Kidney (tissue), 14 donors: ENCODE measurements around the gene RFC5. TPM values are rescaled to one million over a fixed set of nuclear protein-coding genes. Genes with fewer than 3 reads are reported as not detected.

Source experiments
- DNase-seq, 5 donors: peaks; one replicate each; pipeline ENCODE4 v3.0.0-alpha.2; 2013 to 2020
- FAIRE-seq: peaks from 2 replicates; lab custom pipeline; 2012; peaks lifted over from hg19 to GRCh38; lab: Jason Lieb, UNC
- H3K27ac ChIP-seq, 2 donors: one replicate each; pipeline ENCODE4 v1.7.0; 2013; ENCODE audit warnings: low read depth in 2 of 2, low read length in 2 of 2, inconsistent platforms in 1 of 2
- H3K27me3 ChIP-seq: one replicate; pipeline ENCODE4 v1.7.1; 2013; ENCODE audit warnings: low read length, inconsistent platforms; ENCODE audit not compliant: control insufficient read depth, insufficient read depth
- H3K36me3 ChIP-seq, 3 donors: one replicate each; pipeline versions ENCODE4 v1.7.0 to v1.7.1; 2013; ENCODE audit warnings: low read length in 3 of 3, control low read depth in 1 of 3, inconsistent platforms in 1 of 3; ENCODE audit not compliant: insufficient read depth in 3 of 3, control insufficient read depth in 2 of 3
- H3K4me1 ChIP-seq, 3 donors: one replicate each; pipeline versions ENCODE4 v1.7.0 to v1.7.1; 2013; ENCODE audit warnings: low read length in 3 of 3, inconsistent platforms in 1 of 3, low read depth in 1 of 3; ENCODE audit not compliant: control insufficient read depth in 2 of 3, insufficient read depth in 2 of 3
- H3K4me3 ChIP-seq, 3 donors: one replicate each; pipeline versions ENCODE4 v1.7.0 to v1.8.1; 2013; ENCODE audit warnings: low read length in 3 of 3, control low read depth in 1 of 3, inconsistent platforms in 1 of 3
- H3K9ac ChIP-seq, 3 donors: one replicate each; pipeline versions ENCODE4 v1.7.0 to v1.7.1; 2013; ENCODE audit warnings: low read length in 3 of 3, control low read depth in 1 of 3, inconsistent platforms in 1 of 3
- H3K9me3 ChIP-seq, 3 donors: one replicate each; pipeline versions ENCODE4 v1.7.0 to v1.7.1; 2013; ENCODE audit warnings: low read length in 3 of 3, control low read depth in 1 of 3, inconsistent platforms in 1 of 3; ENCODE audit not compliant: control insufficient read depth in 2 of 3, insufficient read depth in 1 of 3
- CTCF ChIP-seq: IDR thresholded peaks from 3 replicates; pipeline ENCODE4 v1.5.1; 2012; ENCODE audit warnings: mild to moderate bottlenecking, moderate library complexity, borderline replicate concordance; ENCODE audit not compliant: insufficient read depth; ENCODE audit errors: extremely low read depth
- intact Hi-C: fragments of 100-400 bp; cut with DNase I; formaldehyde crosslinking; loops from one replicate; pipeline ENCODE4 v1.11.1; 2022
- polyA plus RNA-seq: library from polyadenylated mRNA; stranded (reverse); fragments of 350-450 nt; fragmentation: Illumina TruSeq; extraction: RNeasy Lipid Tissue Mini Kit (QIAGEN cat#74804); gene quantifications from one replicate; pipeline ENCODE4 v1.2.3, GENCODE V29; 2014; ENCODE audit warnings: low read depth, low replicate concordance; ENCODE audit not compliant: insufficient read depth
- total RNA-seq: library from RNA; stranded (reverse); fragmentation: NEBNext Ultra II Directional; extraction: Animal tissue kit (Norgen Biotek cat#: 25700); gene quantifications from one replicate; pipeline ENCODE4 v1.2.1, GENCODE V29; 2021
- donor health status: control.
- donor health status: control.
- donor health status: control.
- donor health status: control.
- donor health status: control.
- donor health status: DM: yes; HTN: yes; CAD: no.
- donor health status: Normal renal cell carcinoma (clear cell type).

RFC5 gene
- total and polyA plus RNA-seq, 2 donors from 2014 or later = 7.0 to 13.0 TPM

GRCh38 chr12:118036672-118037411 lies 20.3 kb downstream of the RFC5 start:
- Histone ChIP-seq H3K9ac (no peak overlapping the region), H3K9me3 (no peaks in the 10 kb centered on the region), H3K4me1 (no peaks in the 10 kb centered on the region), H3K27me3 (no peaks in the 10 kb centered on the region), H3K27ac (no peak overlapping the region), H3K36me3 (peaks cover 14 to 76% (median 53%) of the 10 kb centered on the region in 3 donors), H3K4me3 (no peak overlapping the region)
- no peak for TF ChIP-seq CTCF
- FAIRE-seq = no peak
- intact Hi-C loops = no loop called here
- no peak for DNase-seq

GRCh38 chr12:118038137-118038536 lies 21.6 kb downstream of the RFC5 start:
- DNase-seq (no peak), FAIRE-seq (no peak)
- Histone ChIP-seq H3K4me3 (no peak overlapping the region), H3K36me3 (peaks cover 12 to 79% (median 45%) of the 10 kb centered on the region in 3 donors), H3K9me3 (no peaks in the 10 kb centered on the region), H3K4me1 (no peaks in the 10 kb centered on the region), H3K27ac (no peak overlapping the region), H3K9ac (no peak overlapping the region), H3K27me3 (no peaks in the 10 kb centered on the region)
- no peak for TF ChIP-seq CTCF
- intact Hi-C loops = no loop called here

- no peak overlapping the region for H3K27ac ChIP-seq
- no peak overlapping the region for H3K9ac ChIP-seq
- no peak for DNase-seq
- H3K4me1 ChIP-seq = no peaks in the 10 kb centered on the region
- FAIRE-seq = no peak
- TF ChIP-seq CTCF = no peak
- no peak overlapping the region for H3K4me3 ChIP-seq
- H3K27me3 ChIP-seq = no peaks in the 10 kb centered on the region
- no peaks in the 10 kb centered on the region for H3K9me3 ChIP-seq
- intact Hi-C loops = no loop called here
- peaks cover 10 to 48% (median 13%) of the 10 kb centered on the region in 3 donors for H3K36me3 ChIP-seq
Observed at GRCh38 chr12:118042091-118042490, 25.6 kb downstream of the RFC5 start.
